PFSK-1 (cell line): Measurements from ENCODE around the gene ARID5A.

Experiments
- POLR2AphosphoS5 ChIP-seq: IDR thresholded peaks from 2 replicates; pipeline ENCODE4 v1.6.1; 2012; ENCODE audit warnings: low read depth, mild to moderate bottlenecking, control low read depth, low read length, moderate library complexity
- REST ChIP-seq, 2 experiments: IDR thresholded peaks; 2 replicates each; pipeline versions ENCODE4 v1.6.1 to v1.8.0; 2011 to 2012; ENCODE audit warnings: low read depth in 2 of 2, low read length in 2 of 2, control low read depth in 1 of 2, inconsistent platforms in 1 of 2, mild to moderate bottlenecking in 1 of 2, moderate library complexity in 1 of 2; ENCODE audit not compliant: insufficient read depth in 1 of 2
- SIN3A ChIP-seq: IDR thresholded peaks from 2 replicates; pipeline ENCODE4 v1.6.1; 2012; ENCODE audit warnings: mild to moderate bottlenecking, low read length, moderate library complexity, borderline replicate concordance; ENCODE audit not compliant: insufficient read depth
- TAF1 ChIP-seq: IDR thresholded peaks from 2 replicates; pipeline ENCODE4 v1.6.1; 2012; ENCODE audit warnings: low read length, control low read depth, borderline replicate concordance; ENCODE audit not compliant: insufficient read depth

GRCh38 chr2:96495982-96496629, 40.4 kb upstream of the ARID5A start:
- TF ChIP-seq POLR2AphosphoS5 = no peak
- no peak for TF ChIP-seq TAF1
- TF ChIP-seq SIN3A = no peak
- TF ChIP-seq REST (IDR thresholded peaks at IDR 0.05; ENCODE audit: insufficient read depth in 1 of 2, low read depth in 2 of 2, low read length in 2 of 2) = no peak
